Activated CD4-positive, alpha-beta T cell treated with anti-CD3 and anti-CD28 coated beads, Interleukin-2, amount 10 ng/mL, durations not matched to agents 24 days and 14 days (primary cell): Measurements from ENCODE around the gene ERICH6. TPM values are rescaled to one million over a fixed set of nuclear protein-coding genes. Genes with fewer than 3 reads are reported as not detected.

Experiments
- DNase-seq: peaks from one replicate; pipeline ENCODE4 v3.0.0; 2022
- H3K27ac Mint-ChIP-seq: one replicate; pipeline ENCODE4 v1.8.0; 2022; ENCODE audit warnings: mild to moderate bottlenecking, mixed read lengths
- H3K27me3 Mint-ChIP-seq: one replicate; pipeline ENCODE4 v1.8.0; 2022; ENCODE audit warnings: mixed read lengths
- H3K36me3 Mint-ChIP-seq: one replicate; pipeline ENCODE4 v1.8.0; 2022; ENCODE audit warnings: low read depth, mild to moderate bottlenecking, mixed read lengths
- H3K4me1 Mint-ChIP-seq: one replicate; pipeline ENCODE4 v1.8.0; 2021; ENCODE audit warnings: mixed read lengths
- H3K4me3 Mint-ChIP-seq: one replicate; pipeline ENCODE4 v1.8.0; 2022; ENCODE audit warnings: mild to moderate bottlenecking, moderate library complexity, mixed read lengths
- H3K9me3 Mint-ChIP-seq: one replicate; pipeline ENCODE4 v1.8.0; 2021; ENCODE audit warnings: mixed read lengths
- intact Hi-C: fragments of 100-400 bp; cut with micrococcal nuclease; formaldehyde crosslinking; loops from one replicate; pipeline ENCODE4 v1.15.1; 2023
- total RNA-seq: library from RNA; stranded (reverse); gene quantifications from 2 replicates; pipeline ENCODE4 v1.2.3, GENCODE V29; 2022

Gene ERICH6
- total RNA-seq, 1 donor from 2014 or later: not detected

DNA sequence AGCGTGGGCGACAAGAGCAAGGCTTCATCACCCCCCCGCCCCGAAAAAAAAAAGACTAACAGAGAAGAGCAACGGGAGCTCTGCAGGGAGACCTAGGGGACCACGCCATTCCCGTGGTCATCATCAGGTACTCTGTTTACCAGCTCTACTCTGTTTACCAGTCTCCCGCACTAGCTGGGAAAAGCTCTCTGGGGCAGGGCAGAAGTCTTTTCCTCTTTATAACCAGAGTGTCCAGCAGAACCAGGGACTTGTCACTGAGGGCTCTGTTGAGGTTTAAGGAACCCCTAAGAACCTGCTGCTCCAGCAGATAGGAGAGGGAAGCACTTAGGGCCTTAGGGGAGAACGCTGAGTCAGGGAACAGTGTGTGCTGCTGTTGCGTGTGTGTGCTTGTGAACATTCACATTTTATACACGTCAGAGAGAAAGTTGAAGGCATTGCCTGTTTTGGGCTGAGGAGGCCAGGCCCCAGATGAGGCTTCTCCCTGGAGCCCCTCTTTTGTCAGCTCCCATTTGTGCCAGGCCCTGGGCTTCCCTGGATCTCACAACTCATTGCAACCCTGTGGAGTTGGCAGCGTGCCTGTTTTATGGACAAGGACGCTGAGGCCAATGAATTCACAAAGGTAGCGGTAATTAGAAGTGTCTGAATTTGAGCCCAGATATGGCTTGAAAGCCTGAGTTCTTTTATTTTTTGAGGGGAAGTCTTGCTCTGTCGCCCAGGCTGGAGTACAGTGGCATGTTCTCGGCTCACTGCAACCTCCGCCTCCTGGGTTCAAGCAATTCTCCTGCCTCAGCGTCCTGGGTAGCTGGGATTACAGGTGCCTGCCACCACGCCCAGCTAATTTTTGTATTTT, 24.2 kb upstream of the ERICH6 start:
- intact Hi-C loops: no loop called here
- H3K4me3 Mint-ChIP-seq: no peak overlapping the region
- no peaks in the 10 kb centered on the region for H3K36me3 Mint-ChIP-seq
- H3K9me3 Mint-ChIP-seq: no peaks in the 10 kb centered on the region
- DNase-seq: no peak
- H3K27ac Mint-ChIP-seq: no peak overlapping the region
- H3K4me1 Mint-ChIP-seq: peaks cover 23% of the 10 kb centered on the region
- no peaks in the 10 kb centered on the region for H3K27me3 Mint-ChIP-seq

DNA sequence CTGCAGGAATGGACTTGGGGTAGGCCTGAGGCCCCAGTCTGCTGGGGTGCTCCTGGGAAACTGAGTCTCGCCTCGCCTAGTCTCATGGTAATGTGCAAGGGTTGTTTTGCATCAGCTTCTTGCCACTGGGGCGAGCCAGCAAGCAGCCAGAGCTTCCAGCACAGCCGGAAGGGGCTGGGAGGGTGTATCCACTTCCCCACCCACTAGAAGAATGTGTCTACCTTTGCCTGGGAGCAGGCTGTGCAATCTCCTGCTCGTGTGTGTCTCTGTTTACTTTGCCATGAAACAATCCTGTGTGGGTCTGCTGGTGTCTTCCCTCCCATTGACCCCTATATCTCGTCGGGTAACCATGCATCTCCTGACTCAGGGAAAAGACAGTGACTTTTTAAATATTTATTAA, 21.8 kb upstream of the ERICH6 start:
- Mint-ChIP-seq H3K9me3 (no peaks in the 10 kb centered on the region), H3K27ac (no peak overlapping the region)
- intact Hi-C loops: no loop called here

DNA sequence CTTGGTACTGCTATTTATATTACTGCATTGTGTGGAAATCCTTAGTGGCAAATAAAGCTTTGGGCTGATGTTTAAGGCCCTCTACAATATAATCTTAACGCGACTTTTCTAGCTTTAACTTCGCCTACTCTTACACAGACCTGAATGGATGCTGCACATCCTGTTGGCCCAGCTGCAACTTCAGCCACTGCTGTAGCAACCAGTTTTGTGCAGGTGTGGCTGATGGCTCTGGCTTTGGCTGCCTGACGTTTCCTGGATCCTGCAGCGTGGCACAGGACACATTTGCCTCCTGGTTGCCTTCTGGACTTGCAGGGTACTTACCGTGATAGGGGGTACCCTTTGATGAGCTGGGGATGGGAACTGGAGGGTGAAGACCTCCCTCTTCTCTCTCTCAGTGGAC, 20.2 kb upstream of the ERICH6 start:
- H3K27ac Mint-ChIP-seq: no peak overlapping the region
- H3K4me3 Mint-ChIP-seq: no peak overlapping the region
- DNase-seq: peak; percentile 54
- intact Hi-C loops: loop anchor here (1.0 kb wide), 1 partner anchor 60 kb away; no protein-coding TSS in a partner anchor
- no peaks in the 10 kb centered on the region for H3K36me3 Mint-ChIP-seq
- H3K4me1 Mint-ChIP-seq: peaks cover 28% of the 10 kb centered on the region
- H3K9me3 Mint-ChIP-seq: no peaks in the 10 kb centered on the region
- H3K27me3 Mint-ChIP-seq: no peaks in the 10 kb centered on the region

More for the DNA sequence above, 21.8 kb upstream of the ERICH6 start:
- Mint-ChIP-seq H3K4me3 (no peak overlapping the region), H3K4me1 (peaks cover 28% of the 10 kb centered on the region), H3K27me3 (no peaks in the 10 kb centered on the region), H3K36me3 (no peaks in the 10 kb centered on the region)
- DNase-seq: peak; percentile 50

DNA sequence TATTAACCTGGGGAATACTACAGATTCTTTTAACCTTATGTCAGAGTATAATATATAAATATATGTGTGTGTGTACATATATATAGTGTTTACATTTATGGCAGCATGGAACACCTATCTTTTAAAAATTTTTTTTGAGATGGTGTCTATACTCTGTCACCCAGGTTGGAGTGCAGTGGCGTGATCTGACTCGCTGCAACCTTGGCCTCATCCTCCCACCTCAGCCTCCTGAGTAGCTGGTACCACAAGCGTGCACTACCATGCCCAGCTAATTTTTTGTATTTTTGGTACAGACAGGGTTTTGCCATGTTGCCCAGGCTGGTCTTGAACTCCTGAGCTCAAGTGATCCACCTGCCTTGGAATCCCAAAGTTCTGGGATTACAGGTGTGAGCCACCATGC, 18.5 kb upstream of the ERICH6 start:
- Mint-ChIP-seq H3K36me3 (no peaks in the 10 kb centered on the region), H3K9me3 (no peaks in the 10 kb centered on the region), H3K27ac (no peak overlapping the region), H3K4me3 (no peak overlapping the region), H3K4me1 (peaks cover 26% of the 10 kb centered on the region), H3K27me3 (no peaks in the 10 kb centered on the region)
- DNase-seq: no peak
- intact Hi-C loops: no loop called here

DNA sequence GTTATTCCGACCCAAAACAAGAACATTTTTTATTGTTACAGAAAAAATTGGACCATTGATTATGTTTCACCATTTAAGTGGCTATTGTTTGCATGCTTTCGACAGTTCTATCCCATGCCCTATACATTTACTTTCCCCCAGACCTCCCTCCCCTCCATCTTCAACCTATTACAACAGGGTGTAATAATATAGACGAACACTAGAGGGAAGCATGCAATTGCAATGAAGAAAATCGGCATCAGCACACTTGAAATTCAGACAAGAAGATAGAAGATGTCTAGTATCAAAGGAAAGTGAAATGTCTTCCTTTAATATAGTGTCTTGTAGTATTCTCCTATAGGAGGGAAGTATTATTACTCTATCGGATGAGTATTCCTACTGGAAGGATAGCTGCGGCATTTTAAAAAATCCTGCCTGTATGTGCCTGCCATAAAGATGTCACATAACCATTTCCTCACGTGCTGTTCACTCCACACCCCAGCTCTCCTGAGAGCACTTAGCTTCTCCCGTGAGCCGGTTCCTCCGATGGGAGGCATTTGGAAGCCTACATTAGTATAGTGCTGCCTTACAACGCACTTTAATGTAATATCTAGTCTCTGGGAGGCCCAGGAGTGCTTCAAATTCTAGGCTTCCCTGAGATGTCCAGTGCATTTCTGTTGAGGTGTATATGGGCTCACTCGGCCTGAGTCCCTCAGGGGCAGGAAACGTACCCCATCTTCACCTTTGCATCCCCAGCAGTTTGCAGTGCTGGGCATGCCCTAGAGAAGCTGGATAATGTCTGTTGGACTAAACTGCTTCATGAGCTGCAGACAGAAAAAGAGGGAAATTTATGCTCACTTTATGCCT, 17.8 kb upstream of the ERICH6 start:
- Mint-ChIP-seq H3K4me1 (peaks cover 20% of the 10 kb centered on the region), H3K9me3 (no peaks in the 10 kb centered on the region), H3K27me3 (no peaks in the 10 kb centered on the region), H3K4me3 (no peak overlapping the region), H3K27ac (no peak overlapping the region), H3K36me3 (no peaks in the 10 kb centered on the region)
- peak; percentile 79 for DNase-seq
- intact Hi-C loops: loop anchor here (1.0 kb wide), 7 partner anchors 17 to 425 kb away; partner anchors contain the start of gene ERICH6

DNA sequence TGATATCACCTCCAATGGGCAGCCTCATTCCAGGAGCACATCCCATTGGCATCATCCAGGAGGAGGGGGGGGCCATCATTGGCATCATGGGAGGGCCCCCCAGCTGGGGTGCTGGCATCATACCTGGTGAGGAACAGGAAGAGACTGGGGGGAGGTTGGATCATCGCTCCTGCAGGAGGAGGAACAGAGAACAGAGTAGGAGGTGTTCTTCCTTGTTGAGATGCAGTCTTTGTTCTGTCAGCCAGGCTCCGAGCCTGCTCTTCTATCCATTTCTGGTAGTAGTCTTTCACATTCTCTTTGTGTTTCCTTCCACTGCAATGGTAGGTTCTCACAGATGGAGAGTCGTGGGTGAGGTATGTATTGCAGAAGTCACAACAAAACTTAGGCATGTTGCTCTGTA, 16.7 kb upstream of the ERICH6 start:
- Mint-ChIP-seq H3K4me1 (peaks cover 19% of the 10 kb centered on the region), H3K4me3 (no peak overlapping the region), H3K27me3 (no peaks in the 10 kb centered on the region), H3K36me3 (no peaks in the 10 kb centered on the region), H3K27ac (no peak overlapping the region), H3K9me3 (no peaks in the 10 kb centered on the region)
- intact Hi-C loops: no loop called here
- no peak for DNase-seq

DNA sequence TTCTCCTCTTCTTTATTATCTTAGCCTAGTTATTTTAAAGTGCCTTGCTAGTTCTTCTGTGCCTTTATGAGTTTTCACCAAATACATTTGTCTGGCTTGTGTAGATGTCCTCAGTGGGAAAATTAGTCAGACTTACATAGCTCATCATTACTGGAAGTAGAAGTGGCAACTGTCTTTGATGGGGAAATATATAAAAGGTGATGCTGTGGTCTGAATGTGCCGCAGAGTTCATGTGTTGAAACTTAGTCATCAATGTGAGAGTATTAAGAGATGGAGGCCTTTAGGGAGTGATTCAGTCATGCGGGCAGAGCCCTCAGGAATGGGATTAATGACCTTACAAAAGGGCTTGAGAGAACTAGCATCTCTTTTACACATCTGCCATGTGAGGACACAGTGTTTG, 6.4 kb upstream of the ERICH6 start:
- DNase-seq: no peak
- intact Hi-C loops: no loop called here
- Mint-ChIP-seq H3K4me3 (no peak overlapping the region), H3K27me3 (peaks cover 6% of the 10 kb centered on the region), H3K36me3 (peaks cover 15% of the 10 kb centered on the region), H3K4me1 (peaks cover 9% of the 10 kb centered on the region), H3K27ac (no peak overlapping the region), H3K9me3 (peaks cover 17% of the 10 kb centered on the region)

DNA sequence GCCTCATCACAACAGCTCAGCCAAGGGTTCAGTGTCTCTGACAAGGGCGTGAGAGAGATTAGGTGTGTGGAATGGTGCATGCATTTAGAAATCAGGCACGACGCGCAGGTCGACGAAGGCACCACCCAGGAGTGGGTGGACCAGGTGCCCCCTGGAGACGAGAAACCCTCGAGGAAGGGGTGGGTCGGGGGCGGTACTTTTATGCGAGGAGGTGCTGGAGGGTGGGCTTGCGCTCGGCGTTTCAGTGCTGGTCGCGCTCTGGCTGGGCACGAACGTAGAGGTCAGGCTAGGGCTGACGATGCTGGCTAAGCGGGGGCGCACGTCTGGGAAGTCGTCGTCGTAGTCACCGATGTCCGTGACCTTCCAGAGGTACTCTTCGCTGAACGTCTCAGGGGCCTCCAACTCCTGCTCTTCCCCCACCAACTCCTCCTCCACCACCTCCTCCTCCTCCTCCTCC, 393 bp downstream of the ERICH6 start:
- H3K9me3 Mint-ChIP-seq: no peaks in the 10 kb centered on the region
- peaks cover 10% of the 10 kb centered on the region for H3K27me3 Mint-ChIP-seq

DNA sequence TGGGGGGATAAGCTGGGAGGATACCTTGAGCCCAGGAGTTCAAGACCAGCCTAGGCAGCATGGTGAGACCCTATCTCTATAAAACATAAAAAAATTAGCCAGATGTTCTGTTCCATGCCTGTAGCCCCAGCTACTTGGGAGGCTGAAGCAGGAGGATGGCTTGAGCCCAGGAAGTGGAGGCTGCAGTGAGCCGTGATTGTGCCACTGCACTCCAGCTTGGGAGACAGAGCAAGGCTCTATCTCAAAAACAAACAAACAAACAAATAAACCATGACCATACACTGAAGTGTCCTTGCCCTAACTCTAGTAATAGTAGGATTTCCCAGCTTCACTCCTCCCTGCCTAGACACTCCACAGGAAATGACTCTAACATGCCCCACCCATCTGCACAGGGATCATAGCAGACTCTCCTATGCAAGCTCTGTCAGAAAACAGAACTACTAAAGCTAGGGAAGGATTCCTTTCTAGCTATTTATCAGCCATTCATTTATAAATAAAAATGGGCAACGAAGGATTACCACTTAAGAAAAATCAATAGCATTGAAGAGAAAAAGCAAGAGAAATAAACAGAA, 4.6 kb downstream of the ERICH6 start:
- H3K4me1 Mint-ChIP-seq: peaks cover 23% of the 10 kb centered on the region
- H3K9me3 Mint-ChIP-seq: no peaks in the 10 kb centered on the region
- DNase-seq: no peak
- H3K27me3 Mint-ChIP-seq: peaks cover 15% of the 10 kb centered on the region
- no peak overlapping the region for H3K4me3 Mint-ChIP-seq
- H3K36me3 Mint-ChIP-seq: no peaks in the 10 kb centered on the region
- intact Hi-C loops: no loop called here
- H3K27ac Mint-ChIP-seq: no peak overlapping the region

More for the DNA sequence above, 393 bp downstream of the ERICH6 start:
- Mint-ChIP-seq H3K27ac (peak overlapping the region; percentile 99), H3K4me3 (peak overlapping the region; percentile 92), H3K4me1 (peaks cover 28% of the 10 kb centered on the region), H3K36me3 (no peaks in the 10 kb centered on the region)
- peak; percentile 84 for DNase-seq
- intact Hi-C loops: loop anchor here (1.0 to 5.0 kb wide), 7 partner anchors 18 to 384 kb away; partner anchors contain the start of genes EIF2A, MED12L, SELENOT and SERP1

DNA sequence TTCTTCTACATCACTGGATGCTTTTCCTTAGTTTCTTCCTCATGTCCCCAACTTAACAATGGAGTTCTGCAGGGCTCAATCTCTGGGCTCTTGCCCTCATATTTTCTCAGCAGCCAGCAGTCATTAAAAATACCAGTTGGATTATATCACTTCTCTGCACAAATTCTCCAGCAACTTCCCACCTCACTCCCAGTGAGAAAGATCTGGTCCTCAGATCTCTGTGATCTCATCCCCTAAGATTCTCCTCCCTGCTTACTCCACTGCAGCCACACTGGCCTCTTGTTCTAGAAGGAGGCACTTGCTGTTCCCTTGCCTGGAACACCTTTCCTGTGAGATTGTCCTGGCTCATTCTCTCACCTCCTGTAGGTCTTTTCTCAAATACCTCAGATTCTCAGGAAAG, 6.1 kb downstream of the ERICH6 start:
- H3K27ac Mint-ChIP-seq: no peak overlapping the region
- peaks cover 15% of the 10 kb centered on the region for H3K27me3 Mint-ChIP-seq
- no peak overlapping the region for H3K4me3 Mint-ChIP-seq
- intact Hi-C loops: no loop called here
- no peaks in the 10 kb centered on the region for H3K36me3 Mint-ChIP-seq
- H3K4me1 Mint-ChIP-seq: peaks cover 12% of the 10 kb centered on the region
- H3K9me3 Mint-ChIP-seq: no peaks in the 10 kb centered on the region
- no peak for DNase-seq

DNA sequence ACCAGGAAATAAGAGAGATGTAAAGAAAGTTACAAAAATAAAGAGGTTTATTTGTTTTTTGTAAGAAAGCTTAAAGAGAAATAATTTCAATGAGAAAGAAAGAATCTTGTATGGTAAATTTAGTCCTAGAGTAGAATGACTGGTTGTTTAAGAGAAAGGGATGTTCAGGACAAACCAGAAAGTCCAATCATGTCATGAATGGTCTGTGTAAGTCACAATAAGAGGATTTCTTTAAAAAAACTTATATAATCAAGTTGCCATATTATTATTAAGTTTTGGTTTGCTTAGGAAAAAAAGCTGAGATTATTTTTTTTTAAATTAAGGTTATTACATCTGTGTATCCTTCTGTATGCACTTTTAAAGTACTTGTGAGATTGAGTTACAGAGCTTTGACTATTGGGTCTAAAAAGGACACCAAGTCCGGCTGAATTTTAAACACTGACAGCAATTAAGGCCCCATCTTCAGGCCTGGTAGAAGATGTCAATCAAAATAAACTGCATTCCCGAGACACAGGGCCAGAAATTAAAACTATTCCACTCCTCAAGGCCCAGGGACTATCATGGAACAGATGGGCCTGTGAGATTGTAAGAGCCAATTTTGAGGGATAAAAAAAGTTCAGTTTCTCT, 12.2 kb downstream of the ERICH6 start:
- intact Hi-C loops: no loop called here
- no peak for DNase-seq
- no peaks in the 10 kb centered on the region for H3K4me1 Mint-ChIP-seq
- H3K4me3 Mint-ChIP-seq: no peak overlapping the region
- peaks cover 4% of the 10 kb centered on the region for H3K9me3 Mint-ChIP-seq
- peaks cover 3% of the 10 kb centered on the region for H3K27me3 Mint-ChIP-seq
- no peaks in the 10 kb centered on the region for H3K36me3 Mint-ChIP-seq
- H3K27ac Mint-ChIP-seq: no peak overlapping the region

DNA sequence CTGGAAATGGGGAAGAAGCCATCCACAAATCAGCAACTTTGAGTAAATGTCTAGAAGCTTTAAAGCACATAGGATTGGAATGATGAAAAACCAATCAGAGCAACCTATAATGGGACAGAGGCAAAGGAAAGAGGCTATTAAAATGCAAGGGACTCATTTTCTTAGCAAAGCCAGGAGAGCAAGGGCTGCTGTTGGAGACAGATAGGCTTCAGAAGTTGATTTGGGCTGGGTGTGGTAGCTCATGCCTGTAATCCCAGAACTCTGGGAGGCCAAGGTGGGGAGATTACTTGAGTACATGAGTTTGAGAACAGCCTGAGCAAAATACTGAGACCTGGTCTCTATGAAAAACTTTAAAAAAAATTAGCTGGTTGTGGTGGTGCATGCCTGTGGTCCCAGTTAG, 16.1 kb downstream of the ERICH6 start:
- H3K4me1 Mint-ChIP-seq: peaks cover 2% of the 10 kb centered on the region
- intact Hi-C loops: no loop called here
- H3K36me3 Mint-ChIP-seq: no peaks in the 10 kb centered on the region

DNA sequence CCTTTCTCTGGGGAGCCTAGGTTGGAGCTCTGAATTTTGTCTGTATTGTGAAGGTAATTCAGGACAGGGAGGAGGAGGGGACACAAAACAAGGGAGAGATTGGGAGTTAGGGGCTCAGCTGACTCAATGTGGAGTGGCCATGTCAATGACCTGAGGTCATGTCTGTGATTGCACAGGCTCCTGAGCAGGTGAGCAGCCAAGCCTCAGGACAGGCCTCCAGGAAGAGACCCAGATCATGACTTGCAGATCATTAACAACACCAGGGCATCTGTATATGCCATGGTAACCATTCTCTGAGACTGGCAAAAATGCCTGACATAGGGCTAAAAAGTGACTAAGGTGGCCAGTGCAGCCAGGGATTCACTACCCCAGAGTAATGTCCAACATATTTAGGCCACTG, 20.9 kb downstream of the ERICH6 start:
- peaks cover 20% of the 10 kb centered on the region for H3K4me1 Mint-ChIP-seq
- intact Hi-C loops: loop anchor here (5.0 kb wide), 2 partner anchors 46 to 79 kb away; partner anchors contain the start of gene SIAH2
- H3K27me3 Mint-ChIP-seq: peaks cover 7% of the 10 kb centered on the region
- no peak overlapping the region for H3K4me3 Mint-ChIP-seq
- H3K9me3 Mint-ChIP-seq: peaks cover 7% of the 10 kb centered on the region
- H3K36me3 Mint-ChIP-seq: no peaks in the 10 kb centered on the region
- H3K27ac Mint-ChIP-seq: peak overlapping the region; percentile 28
- DNase-seq: no peak

More for the DNA sequence above, 16.1 kb downstream of the ERICH6 start:
- Mint-ChIP-seq H3K27me3 (peaks cover 7% of the 10 kb centered on the region), H3K27ac (no peak overlapping the region), H3K4me3 (no peak overlapping the region), H3K9me3 (peaks cover 6% of the 10 kb centered on the region)
- DNase-seq: no peak
